AG04449 (cell line): ENCODE results near the gene NTRK2.

Source experiments
- CTCF ChIA-PET: fragments of 350-600 bp; formaldehyde crosslinking; extraction: SDS; loops from one replicate; lab custom pipeline; 2021; ENCODE audit warnings: antibody characterized with exemption; lab: Yijun Ruan, JAX
- POLR2A ChIA-PET: fragments of 400-600, 350-600 bp; formaldehyde crosslinking; extraction: SDS; loops from one replicate; lab custom pipeline; 2020; ENCODE audit warnings: antibody characterized with exemption, inconsistent platforms; lab: Yijun Ruan, JAX
- DNase-seq: peaks from one replicate; pipeline ENCODE4 v3.0.0-alpha.2; 2010; ENCODE audit warnings: low read depth, low spot score
- H3K4me3 ChIP-seq: 2 replicates; pipeline ENCODE4 v1.5.1; 2011; ENCODE audit warnings: low read depth, mild to moderate bottlenecking, control low read depth, low read length
- TF ChIP-seq, protein P1 (sequence below): IDR thresholded peaks from one replicate; pipeline ENCODE4 v1.5.1; 2011; ENCODE audit warnings: mild to moderate bottlenecking, moderate library complexity, low read length, control low read depth, inconsistent platforms; ENCODE audit not compliant: insufficient read depth; ENCODE audit errors: missing control alignments

The NTRK2 gene

DNA sequence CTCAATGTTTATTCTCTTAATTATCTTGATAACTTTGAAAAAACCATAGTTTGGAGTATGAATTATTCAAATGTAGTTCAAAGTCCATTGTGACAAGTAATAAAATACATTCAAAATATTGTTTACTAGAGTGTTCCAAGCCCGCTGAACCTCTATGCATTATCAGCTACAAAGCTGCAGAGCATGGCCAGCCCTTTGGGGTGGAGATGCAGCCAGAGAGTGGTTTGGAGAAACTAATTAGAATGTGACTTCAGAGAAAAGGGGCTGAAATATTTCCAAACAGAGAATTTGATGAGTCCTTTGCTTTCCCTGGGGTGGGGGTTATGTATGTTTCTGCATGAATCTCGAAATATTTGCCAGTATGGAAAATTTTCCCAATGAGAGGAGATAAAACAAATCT lies 211.3 kb downstream of the NTRK2 start:
- POLR2A ChIA-PET = no interaction called here

DNA sequence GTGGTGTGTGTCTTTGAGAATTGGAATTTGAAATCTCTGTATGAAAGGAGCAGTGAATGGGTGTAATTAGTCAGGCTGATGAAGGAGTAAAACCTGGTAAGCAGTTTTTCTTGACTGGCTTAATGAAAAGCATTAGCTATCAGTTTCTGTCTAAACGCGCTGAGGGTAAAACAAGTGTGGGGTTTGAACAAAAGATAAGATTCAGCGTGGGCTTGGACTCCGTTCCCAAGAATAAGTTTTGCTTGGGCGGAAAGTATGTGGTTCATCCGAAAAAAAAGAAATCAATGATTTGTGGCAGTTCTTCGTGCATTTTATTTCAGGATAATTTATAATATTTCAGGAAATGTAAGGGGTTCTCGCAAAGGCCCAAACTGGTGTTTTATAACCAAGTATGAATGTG lies 217.3 kb downstream of the NTRK2 start:
- no peak for DNase-seq
- POLR2A ChIA-PET = no interaction called here
- no peak overlapping the region for H3K4me3 ChIP-seq
- TF ChIP-seq, protein P1, sequence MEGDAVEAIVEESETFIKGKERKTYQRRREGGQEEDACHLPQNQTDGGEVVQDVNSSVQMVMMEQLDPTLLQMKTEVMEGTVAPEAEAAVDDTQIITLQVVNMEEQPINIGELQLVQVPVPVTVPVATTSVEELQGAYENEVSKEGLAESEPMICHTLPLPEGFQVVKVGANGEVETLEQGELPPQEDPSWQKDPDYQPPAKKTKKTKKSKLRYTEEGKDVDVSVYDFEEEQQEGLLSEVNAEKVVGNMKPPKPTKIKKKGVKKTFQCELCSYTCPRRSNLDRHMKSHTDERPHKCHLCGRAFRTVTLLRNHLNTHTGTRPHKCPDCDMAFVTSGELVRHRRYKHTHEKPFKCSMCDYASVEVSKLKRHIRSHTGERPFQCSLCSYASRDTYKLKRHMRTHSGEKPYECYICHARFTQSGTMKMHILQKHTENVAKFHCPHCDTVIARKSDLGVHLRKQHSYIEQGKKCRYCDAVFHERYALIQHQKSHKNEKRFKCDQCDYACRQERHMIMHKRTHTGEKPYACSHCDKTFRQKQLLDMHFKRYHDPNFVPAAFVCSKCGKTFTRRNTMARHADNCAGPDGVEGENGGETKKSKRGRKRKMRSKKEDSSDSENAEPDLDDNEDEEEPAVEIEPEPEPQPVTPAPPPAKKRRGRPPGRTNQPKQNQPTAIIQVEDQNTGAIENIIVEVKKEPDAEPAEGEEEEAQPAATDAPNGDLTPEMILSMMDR = no peak
- CTCF ChIA-PET = no interaction called here

More for the DNA sequence above, 211.3 kb downstream of the NTRK2 start:
- TF ChIP-seq, protein P1 = no peak
- DNase-seq = no peak
- H3K4me3 ChIP-seq = no peak overlapping the region
- CTCF ChIA-PET = no interaction called here

DNA sequence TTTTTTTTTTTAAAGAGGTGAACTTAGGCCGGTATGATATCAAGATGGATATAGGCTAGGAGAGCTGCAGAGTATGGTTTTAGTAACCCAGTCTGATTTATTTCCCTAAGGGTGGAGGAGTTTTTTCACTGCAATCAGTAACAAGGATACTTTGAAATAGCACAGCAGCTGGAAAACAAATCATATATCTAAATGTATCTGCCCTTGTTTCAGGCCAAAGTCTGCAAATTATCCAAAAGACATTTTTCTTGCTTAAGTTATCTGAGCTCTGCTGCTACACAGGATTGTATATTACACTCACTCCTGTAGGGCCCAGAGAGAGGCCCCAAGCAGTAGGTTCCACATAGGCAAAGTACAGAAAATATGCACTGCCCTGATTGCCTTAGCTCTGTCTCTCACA lies 222.4 kb downstream of the NTRK2 start:
- POLR2A ChIA-PET = no interaction called here
- TF ChIP-seq, protein P1 = no peak
- DNase-seq = no peak
- H3K4me3 ChIP-seq = no peak overlapping the region
- CTCF ChIA-PET = interaction anchor here (2.0 kb wide), 1 partner anchor 194 kb away, joined by 5 read pairs; no protein-coding TSS in a partner anchor

DNA sequence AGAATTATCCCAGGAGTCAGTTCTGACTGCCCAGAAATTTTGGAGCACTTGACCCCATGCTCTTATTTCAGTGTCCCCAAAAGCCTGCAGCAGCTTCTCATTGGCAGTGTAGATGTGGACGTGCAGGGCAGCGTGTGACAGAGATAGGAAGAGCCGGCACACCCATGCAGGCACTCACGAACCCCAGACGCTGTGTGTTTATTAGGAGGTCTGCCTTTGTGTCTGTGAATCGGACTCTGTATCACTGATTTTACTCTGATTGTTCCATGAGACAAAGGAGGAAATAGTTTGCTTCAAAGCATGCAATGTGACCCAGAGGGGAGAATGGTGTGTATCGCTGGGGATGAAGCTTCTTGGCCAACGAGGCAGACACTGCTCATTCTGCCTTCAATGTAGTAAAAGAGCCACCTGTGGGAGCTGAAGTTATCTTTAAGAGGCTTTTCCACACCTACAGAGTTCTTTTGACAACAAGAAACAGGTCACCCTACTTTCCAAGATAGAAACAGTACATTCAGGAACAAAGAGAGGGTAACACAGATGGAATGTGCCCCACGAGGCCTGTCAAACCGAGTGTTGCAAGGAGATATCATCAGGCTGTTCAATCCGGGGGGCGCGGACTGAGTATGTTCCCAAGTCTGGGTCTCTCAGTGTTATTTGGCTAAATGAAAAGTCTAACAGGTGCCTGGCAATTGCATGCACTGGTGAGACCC lies 224.0 kb downstream of the NTRK2 start:
- no peak overlapping the region for H3K4me3 ChIP-seq
- no peak for DNase-seq
- POLR2A ChIA-PET = no interaction called here
- TF ChIP-seq, protein P1 = no peak
- CTCF ChIA-PET = no interaction called here

DNA sequence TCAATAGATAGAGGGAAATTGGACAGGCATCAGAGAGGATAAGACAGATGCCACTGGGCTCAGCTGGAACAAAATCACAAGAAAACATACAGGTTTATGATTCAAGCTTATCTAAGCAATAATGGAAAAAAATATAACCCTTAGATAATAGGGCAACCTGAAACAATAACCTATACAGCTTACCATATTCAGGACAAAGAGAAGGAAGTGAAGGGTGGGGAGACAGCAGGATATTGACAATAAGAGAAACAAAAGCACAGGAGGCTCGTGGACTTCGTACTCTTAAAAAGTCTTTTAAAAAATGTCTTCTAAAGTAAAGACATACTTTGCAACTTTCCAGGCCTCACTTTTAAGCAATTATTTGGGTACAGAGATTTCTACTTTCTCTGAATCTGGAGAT lies 225.3 kb downstream of the NTRK2 start:
- ChIA-PET CTCF (interaction anchor here (0.8 kb wide), 1 partner anchor 113 kb away, joined by 3 read pairs; no protein-coding TSS in a partner anchor), POLR2A (no interaction called here)
- TF ChIP-seq, protein P1 = no peak
- no peak for DNase-seq
- H3K4me3 ChIP-seq = no peak overlapping the region

DNA sequence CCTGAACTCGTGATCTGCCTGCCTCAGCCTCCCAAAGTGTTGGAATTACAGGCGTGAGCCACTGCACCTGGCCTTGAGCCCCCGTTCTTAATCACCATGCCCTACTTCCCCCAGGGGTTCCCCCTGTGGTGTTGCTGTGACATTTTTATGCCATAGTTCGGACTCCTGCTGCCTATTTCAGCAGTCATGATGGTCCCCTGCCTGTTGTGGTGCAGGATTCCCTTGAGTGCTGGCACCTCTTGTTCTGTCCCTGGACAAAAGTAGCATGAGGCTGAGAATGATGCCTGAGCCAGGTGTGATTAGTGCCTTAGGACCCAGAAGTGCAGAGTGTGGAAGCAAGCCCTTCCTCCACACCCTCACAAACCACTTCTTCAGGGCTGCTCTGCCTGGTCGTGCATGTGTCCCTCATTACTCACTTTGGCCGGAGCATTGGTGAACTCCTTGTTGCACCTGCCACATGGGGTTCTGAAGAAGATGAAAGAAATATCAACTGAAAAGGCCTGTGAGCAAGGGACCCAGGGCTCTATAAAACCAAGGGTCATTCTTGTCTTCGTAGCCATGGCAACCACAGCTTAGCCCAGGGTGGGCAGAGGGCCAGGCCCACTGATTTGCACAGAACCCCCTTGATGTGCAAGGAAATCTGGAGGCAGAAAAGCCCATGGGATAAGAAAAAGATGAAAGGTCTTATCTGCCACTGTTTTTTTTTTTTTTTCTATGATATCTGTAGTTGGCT lies 228.0 kb downstream of the NTRK2 start:
- TF ChIP-seq, protein P1 = no peak
- ChIA-PET POLR2A (no interaction called here), CTCF (no interaction called here)
- DNase-seq = no peak
- H3K4me3 ChIP-seq = no peak overlapping the region
